Stimulated activated CD4-positive, alpha-beta T cell treated with anti-CD3 and anti-CD28 coated beads, Interleukin-1b, Interleukin-23, amount 100 ng/mL, for 4 hours (primary cell): ENCODE results near the gene HJV.
A peak's percentile ranks its signal among the peaks of the same experiment; 100 is the strongest.

Experiments
- DNase-seq, 2 donors: peaks; one replicate each; pipeline ENCODE4 v3.0.0-alpha.2; 2020; ENCODE audit warnings: low read depth in 2 of 2

The HJV gene

DNA sequence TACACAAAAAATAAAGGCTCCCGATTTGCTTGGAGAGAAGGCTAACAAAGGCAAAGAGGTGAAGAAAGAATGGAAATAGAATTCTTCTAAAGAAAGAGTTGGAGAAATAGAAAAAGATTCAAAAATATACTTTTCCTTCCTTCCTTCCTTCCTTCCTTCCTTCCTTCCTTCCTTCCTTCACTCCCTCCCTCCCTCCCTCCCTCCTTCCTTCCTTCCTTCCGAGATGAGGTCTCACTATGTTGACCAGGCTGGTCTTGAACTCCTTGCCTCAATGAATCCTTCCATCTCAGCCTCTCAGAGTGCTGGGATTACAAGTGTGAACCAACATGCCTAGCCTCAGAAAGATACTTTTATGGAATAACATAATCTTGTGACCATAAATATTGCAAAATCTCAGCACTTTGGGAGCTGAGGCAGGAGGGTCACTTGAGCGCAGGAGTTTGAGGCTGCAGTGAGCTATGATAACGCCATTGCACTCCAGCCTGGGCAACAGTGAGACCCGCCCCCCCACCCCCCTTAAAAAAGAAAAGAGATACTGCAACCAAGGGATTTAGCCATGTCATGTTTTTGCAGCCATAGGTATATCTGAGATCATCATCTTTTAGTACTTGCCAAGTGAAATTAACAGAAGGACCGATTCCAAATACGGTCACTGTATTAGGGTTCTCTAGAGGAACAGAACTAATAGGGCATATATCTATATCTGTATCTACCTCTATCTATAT is 1.0 kb upstream of the HJV start:
- no peak for DNase-seq

DNA sequence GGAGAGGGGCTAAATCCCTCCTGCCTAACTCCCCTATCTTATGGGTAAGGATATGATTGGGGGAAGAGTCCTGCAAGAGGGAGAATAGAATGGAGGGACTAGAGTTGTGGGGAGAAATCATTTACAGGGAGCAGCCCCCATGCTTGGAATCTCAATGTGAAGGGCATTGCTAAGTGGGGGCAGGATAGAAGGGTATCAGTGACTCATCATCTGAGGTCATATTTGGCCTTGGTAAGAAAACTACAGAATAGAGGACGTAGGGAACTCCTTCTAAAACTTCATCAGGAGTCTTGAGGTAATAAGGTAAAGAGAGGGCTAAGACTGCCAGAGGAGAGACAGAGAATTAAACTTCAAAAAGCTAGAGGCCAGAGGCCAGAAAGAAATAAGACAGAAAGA is 487 bp downstream of the HJV start:
- DNase-seq = no peak

DNA sequence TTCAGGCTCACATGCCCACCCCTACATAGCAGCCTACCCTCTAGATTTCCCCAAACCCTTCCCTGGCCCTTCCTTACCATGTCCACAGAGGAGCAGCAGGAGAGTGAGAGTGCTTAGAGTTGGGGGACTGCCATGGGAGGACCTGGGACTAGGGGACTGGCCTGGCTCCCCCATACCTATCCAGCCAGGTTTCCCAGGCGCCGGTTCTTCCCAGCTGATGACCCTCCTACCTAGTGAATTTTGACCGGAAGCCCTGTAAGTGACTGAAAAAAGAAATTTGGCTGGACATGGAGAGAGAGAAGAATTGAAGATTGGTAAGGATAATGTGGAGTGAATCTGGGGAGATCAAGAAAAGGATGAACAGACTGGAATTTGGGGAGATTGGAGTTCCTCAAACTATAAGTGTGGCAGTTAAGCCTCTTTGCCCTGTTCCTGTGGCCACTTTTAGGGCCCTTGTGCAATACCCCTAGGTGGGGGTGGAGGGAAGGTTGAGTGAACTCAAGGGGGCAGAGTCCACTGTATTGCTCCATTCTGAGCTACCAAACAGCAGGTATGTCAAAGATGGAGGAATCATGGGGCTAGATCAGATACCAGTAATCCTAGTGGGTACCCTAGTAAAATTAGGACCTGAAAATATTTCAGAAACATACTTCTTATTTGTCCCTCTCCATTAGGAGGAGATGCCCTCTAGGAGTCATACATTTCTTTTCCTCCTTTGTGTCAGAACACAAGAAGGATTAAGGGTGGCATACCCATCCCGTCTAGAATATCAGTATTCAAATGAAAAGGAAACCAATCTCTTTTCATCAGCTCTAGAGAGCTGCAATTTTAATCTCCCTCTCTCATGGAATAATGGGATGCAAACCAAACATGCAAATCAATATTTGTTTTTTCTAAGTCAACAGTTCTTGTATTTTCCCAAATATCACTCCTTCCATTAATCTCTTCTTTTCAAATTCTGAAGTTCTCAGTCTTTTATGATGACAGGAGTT is 1.2 kb downstream of the HJV start:
- DNase-seq = no peak

- no peak for DNase-seq
Observed at GRCh38 chr1:146019231-146020057, 2.1 kb downstream of the HJV start.

DNA sequence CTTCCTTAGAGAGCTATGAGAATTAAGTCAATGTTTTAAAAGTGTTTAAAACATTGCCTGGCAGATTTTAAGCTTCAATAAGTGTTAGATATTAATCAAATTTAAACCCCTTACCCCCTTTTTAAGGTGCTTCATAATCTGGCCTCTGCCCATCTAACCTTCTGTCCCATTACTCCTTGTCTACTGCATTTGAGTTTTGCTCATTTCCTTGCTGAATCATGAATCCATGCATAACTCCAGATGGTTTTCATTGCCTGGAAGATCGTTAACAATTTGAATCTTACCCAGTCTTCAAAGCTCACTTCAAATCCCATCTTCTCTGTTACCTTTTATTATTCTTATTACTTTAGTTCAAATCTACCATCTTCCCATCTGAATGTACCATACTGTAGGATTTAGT is 4.6 kb downstream of the HJV start:
- no peak for DNase-seq

- DNase-seq = no peak
Observed at GRCh38 chr1:146013559-146013922, 8.0 kb downstream of the HJV start.

DNA sequence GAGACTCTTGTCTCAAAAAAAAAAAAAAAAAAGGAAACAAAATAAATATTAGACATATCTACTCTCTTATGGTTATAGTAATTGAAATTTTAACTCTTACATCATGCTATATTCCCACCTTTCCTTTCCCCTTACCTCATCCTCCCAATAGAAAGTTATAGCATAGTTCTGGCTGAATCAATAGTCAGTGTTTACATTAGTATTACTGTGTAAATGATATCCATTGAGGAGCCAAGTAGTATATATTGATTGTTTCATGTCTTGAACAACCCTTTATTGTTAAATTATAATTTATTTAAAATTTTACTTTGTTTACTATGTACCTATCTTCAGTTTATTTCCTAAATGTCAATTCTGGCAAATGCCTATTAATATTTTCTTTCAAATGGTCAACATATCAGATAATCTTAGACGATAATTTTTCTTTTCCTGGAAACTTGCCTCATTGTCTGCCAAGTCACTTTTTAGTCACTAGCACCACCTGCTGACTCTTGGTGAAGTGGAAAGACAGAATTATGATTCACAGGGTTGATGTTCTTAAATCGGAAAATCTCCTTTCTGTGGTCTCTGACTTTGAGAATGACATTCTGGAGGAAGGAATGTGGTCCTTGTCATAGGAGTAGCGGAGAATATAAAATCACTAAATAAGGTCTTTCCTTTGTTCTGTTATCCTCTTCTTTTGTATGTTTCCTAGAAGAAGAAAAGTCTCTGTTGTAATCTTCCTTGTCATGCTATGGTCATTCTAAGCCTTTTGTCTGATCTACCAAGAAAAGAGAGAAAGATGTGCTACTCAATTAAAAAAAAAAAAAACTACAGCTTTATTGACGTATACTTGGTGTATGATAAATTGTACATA is 8.6 kb downstream of the HJV start:
- peak in 1 of 2 donors; percentile 54 for DNase-seq

- DNase-seq = no peak
Observed at GRCh38 chr1:146010126-146010738, 11.3 kb downstream of the HJV start.

- no peak for DNase-seq
Observed at GRCh38 chr1:146007489-146008133, 13.9 kb downstream of the HJV start.

DNA sequence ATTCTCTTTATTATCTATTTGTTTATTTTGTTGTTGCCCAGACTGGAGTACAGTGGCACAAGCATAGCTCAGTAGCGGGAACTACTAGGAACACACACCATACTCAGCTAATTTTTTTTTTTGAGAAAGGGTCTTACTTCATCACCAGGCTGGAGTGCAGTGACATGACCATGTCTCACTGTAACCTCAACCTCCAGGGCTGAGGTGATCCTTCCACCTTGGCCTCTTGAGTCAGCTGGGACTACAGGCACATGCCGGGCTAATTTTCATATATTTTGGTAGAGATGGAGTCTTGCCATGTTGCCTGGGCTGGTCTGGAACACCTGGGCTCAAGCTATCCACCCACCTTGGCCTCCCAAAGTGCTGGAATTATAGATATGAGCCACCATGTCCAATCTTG is 19.8 kb downstream of the HJV start:
- DNase-seq = no peak

- no peak for DNase-seq
Observed at GRCh38 chr1:145999321-146000024, 22.1 kb downstream of the HJV start.

GRCh38 chr1:145997718-145998023 is 23.9 kb downstream of the HJV start:
- DNase-seq = no peak

DNA sequence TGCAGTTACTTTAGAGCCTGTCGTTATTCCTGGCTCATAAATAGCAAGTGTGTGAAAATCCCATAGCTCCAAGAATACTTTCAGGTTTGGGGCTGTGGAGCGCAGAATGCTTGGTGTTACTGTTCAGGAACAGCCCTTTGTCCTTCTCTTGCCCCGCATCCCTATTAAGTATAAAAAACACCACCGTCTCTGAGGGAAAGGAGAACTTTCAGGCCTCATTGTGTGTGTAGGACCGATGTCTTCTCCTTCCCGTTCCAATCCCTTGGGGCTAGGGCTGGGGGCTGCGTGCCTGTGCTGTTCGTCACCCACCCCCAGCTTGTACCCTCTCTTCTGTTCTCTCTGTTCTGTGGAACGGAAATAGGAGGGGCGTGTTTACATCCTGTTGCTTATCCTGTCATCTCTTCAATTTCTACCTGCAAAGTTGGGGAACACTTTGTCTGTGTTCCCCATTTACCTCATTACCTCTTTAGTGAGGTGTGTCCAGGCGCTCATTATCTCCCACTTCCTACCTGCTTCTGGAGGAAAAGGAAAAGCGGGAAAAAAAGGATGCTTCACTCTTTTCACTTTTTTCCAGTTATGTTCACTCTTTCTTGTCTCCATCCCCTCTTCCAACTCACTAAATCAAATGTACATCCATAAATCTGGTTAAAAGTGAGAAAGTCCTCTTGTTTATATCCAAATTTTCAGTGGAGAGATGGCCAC is 24.4 kb downstream of the HJV start:
- DNase-seq = peak in 1 of 2 donors; percentile 36

- peak; percentile 80 to 83 for DNase-seq
Observed at GRCh38 chr1:145996433-145997015, 25.0 kb downstream of the HJV start, which contains the start of gene TXNIP. TXNIP (minus strand) TSS chr1:145996579; CDS start chr1:145996266, 313 bp downstream.

DNA sequence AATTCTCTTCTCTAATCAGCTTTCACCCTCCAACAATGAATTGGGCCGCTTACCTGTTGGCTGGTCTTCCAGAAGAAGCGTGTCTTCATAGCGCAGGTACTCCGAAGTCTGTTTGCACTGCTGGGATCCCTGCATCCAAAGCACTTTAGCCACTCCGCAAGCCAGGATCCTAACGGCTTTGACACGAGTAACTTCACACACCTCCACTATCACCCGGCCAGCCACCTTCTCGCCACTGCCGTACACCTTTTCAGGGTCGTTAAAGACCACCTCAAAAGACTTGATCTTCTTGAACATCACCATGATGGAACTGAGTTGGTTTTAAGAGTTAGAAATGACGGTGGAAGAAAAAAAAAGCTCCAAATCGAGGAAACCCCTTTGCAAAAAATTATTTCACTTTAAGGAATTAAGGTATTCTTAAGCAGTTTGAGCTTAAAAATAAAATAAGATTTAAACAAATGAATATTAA is 25.5 kb downstream of the HJV start:
- no peak for DNase-seq

DNA sequence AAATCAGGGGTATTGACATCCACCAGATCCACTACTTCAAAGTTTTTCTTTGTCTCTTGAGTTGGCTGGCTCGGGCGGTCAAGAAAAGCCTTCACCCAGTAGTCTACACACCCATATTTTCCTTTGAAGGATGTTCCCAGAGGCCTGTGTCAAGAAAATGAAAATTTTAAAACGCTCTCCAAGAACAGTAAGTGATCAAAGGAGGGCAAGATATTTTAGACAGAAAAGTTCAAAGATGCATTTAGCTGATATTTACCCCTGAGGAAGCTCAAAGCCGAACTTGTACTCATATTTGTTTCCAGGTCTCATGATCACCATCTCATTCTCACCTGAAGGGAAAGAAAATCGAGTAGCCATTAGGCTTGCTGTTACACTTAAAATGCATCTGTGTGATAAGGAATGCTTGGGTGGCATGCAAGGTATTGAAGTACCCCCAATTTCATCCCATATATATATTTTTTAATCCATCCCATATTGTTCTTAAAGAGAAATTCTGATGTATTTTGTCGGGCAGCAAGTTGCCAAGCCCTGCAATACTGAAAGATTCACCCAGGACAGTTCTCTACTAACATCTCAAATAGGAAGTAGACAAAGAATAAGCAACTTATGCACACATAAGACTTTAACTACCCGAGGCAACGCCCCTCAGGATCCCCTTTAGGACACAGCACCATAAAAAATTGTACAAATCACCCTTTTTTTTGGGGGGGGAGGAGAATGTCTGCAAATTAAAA is 26.2 kb downstream of the HJV start:
- DNase-seq = no peak

- DNase-seq = no peak
Observed at GRCh38 chr1:145994391-145995120, 27.0 kb downstream of the HJV start.
